NCI-H82 treated with DMSO at 0.1 percent for 48 hours (cell line): ENCODE data around the gene NSG1.
"Not testable (repeated sequence)": the region's sequence is repeated elsewhere in the genome, so short reads cannot be mapped to it uniquely, and the experiment has no call there.

Experiments used
- DNase-seq: peaks from one replicate; lab custom pipeline; 2025; ENCODE audit not compliant: unreplicated experiment; lab: John Stamatoyannopoulos, UW

Gene NSG1

GRCh38 chr4:4415806-4416805 is 29.2 kb downstream of the NSG1 start:
- DNase-seq = no peak

GRCh38 chr4:4416981-4417380 is 30.1 kb downstream of the NSG1 start:
- DNase-seq = no peak

GRCh38 chr4:4417886-4418285 is 31.0 kb downstream of the NSG1 start:
- DNase-seq = no peak

GRCh38 chr4:4418676-4419390 is 31.9 kb downstream of the NSG1 start:
- peak; percentile 62 for DNase-seq

GRCh38 chr4:4419896-4420295 is 33.0 kb downstream of the NSG1 start:
- no peak for DNase-seq

GRCh38 chr4:4420421-4420820 is 33.5 kb downstream of the NSG1 start:
- DNase-seq = no peak

- DNase-seq = no peak
Observed at GRCh38 chr4:4421356-4421755, 34.5 kb downstream of the NSG1 start.

- not testable (repeated sequence) for DNase-seq
Observed at GRCh38 chr4:4422117-4422516, 35.2 kb downstream of the NSG1 start.

GRCh38 chr4:4422856-4423499 is 36.1 kb downstream of the NSG1 start:
- no peak for DNase-seq

- no peak for DNase-seq
Observed at GRCh38 chr4:4423706-4424498, 37.0 kb downstream of the NSG1 start.

- DNase-seq = no peak
Observed at GRCh38 chr4:4424499-4425115, 37.7 kb downstream of the NSG1 start.

GRCh38 chr4:4425119-4425690 is 38.3 kb downstream of the NSG1 start:
- no peak for DNase-seq

GRCh38 chr4:4425696-4426095 is 38.8 kb downstream of the NSG1 start:
- no peak for DNase-seq

GRCh38 chr4:4426511-4427120 is 39.7 kb downstream of the NSG1 start:
- DNase-seq = no peak

- DNase-seq = no peak
Observed at GRCh38 chr4:4427121-4427870, 40.4 kb downstream of the NSG1 start.

GRCh38 chr4:4427886-4428285 is 41.0 kb downstream of the NSG1 start:
- no peak for DNase-seq

- peak; percentile 98 for DNase-seq
Observed at GRCh38 chr4:4428966-4429875, 42.3 kb downstream of the NSG1 start.
